Activated CD4-positive, alpha-beta T cell treated with anti-CD3 and anti-CD28 coated beads, Interleukin-2, amount 10 ng/mL, durations not matched to agents 24 days and 14 days (primary cell): Measurements from ENCODE around the gene C6orf15. TPM values are rescaled to one million over a fixed set of nuclear protein-coding genes. Genes with fewer than 3 reads are reported as not detected.

ENCODE experiments used
- total RNA-seq: library from RNA; stranded (reverse); gene quantifications from 2 replicates; pipeline ENCODE4 v1.2.3, GENCODE V29; 2022

C6orf15 gene
- total RNA-seq, 1 donor from 2014 or later, result not detected

Other genes with a start within 250 kb of the C6orf15 start
- gene DDR1, start 228.1 kb downstream of the C6orf15 start, total RNA-seq, result 18.8 and 22.9 TPM in 2 replicates
- 58.7 and 60.3 TPM in 2 replicates for gene GTF2H4, start 204.4 kb downstream of the C6orf15 start, total RNA-seq
- 74.8 and 84.2 TPM in 2 replicates for gene VARS2, start 198.3 kb downstream of the C6orf15 start, total RNA-seq
- not detected in 2 replicates for gene SFTA2, start 180.4 kb downstream of the C6orf15 start, total RNA-seq
- gene MUCL3, start 171.6 kb downstream of the C6orf15 start, total RNA-seq, result not detected in 2 replicates
- not detected in 2 replicates for gene MUC21, start 128.9 kb downstream of the C6orf15 start, total RNA-seq
- gene MUC22, start 102.1 kb downstream of the C6orf15 start, total RNA-seq, result not detected in 2 replicates
- gene PSORS1C1, start 2.2 kb upstream of the C6orf15 start, total RNA-seq, result not detected in 2 replicates
- not detected in 2 replicates for gene CDSN, start 7.9 kb upstream of the C6orf15 start, total RNA-seq
- not detected in 2 replicates for gene PSORS1C2, start 26.5 kb upstream of the C6orf15 start, total RNA-seq
- gene CCHCR1, start 45.2 kb upstream of the C6orf15 start, total RNA-seq, result 51.5 and 52.7 TPM in 2 replicates
- 79.5 and 82.6 TPM in 2 replicates for gene TCF19, start 46.0 kb upstream of the C6orf15 start, total RNA-seq
- not detected in 2 replicates for gene POU5F1, start 58.1 kb upstream of the C6orf15 start, total RNA-seq
- 857 and 893 TPM in 2 replicates for gene HLA-C, start 159.5 kb upstream of the C6orf15 start, total RNA-seq
- gene HLA-B, start 244.6 kb upstream of the C6orf15 start, total RNA-seq, result 3,406 and 3,483 TPM in 2 replicates